HepG2 (cell line): ENCODE measurements around the gene YIPF3.

Source experiments
- BCL6 ChIP-seq: IDR thresholded peaks from 2 replicates; pipeline ENCODE4 v1.6.1; 2016; ENCODE audit warnings: missing genetic modification reagents, missing compliant biosample characterization
- ZNF138 ChIP-seq: sonication (generic); formaldehyde crosslinking; IDR thresholded peaks from 2 replicates; pipeline ENCODE4 v1.5.0; 2020; ENCODE audit warnings: mild to moderate bottlenecking, low read depth, missing genetic modification reagents
- TF ChIP-seq, protein P1 (sequence below): sonication (generic); formaldehyde crosslinking; IDR thresholded peaks from 2 replicates; pipeline ENCODE4 v1.5.0; 2020; ENCODE audit warnings: mild to moderate bottlenecking, missing genetic modification reagents, moderate library complexity

- TF ChIP-seq, protein P1, sequence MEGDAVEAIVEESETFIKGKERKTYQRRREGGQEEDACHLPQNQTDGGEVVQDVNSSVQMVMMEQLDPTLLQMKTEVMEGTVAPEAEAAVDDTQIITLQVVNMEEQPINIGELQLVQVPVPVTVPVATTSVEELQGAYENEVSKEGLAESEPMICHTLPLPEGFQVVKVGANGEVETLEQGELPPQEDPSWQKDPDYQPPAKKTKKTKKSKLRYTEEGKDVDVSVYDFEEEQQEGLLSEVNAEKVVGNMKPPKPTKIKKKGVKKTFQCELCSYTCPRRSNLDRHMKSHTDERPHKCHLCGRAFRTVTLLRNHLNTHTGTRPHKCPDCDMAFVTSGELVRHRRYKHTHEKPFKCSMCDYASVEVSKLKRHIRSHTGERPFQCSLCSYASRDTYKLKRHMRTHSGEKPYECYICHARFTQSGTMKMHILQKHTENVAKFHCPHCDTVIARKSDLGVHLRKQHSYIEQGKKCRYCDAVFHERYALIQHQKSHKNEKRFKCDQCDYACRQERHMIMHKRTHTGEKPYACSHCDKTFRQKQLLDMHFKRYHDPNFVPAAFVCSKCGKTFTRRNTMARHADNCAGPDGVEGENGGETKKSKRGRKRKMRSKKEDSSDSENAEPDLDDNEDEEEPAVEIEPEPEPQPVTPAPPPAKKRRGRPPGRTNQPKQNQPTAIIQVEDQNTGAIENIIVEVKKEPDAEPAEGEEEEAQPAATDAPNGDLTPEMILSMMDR: no peak
- no peak for TF ChIP-seq BCL6 (CRISPR knock-in tag)
- TF ChIP-seq ZNF138 (CRISPR knock-in tag): no peak
Measured at GRCh38 chr6:43461936-43462335, 54.8 kb downstream of the YIPF3 start.
